ENCODE data around the gene ALDH1A1.

ALDH1A1 gene

GRCh38 chr9:72923077-72923476, 29.8 kb downstream of the ALDH1A1 start:
- DNase-seq (ENCODE audit: low spot score), result no peak
- no peaks in the 10 kb centered on the region for H3K27me3 ChIP-seq (ENCODE audit: insufficient read depth, poor library complexity, severe bottlenecking)
- no peaks in the 10 kb centered on the region for H3K36me3 ChIP-seq (ENCODE audit: low read depth)
- ATAC-seq (ENCODE audit: low read depth), result no peak
- no peaks in the 10 kb centered on the region for H3K9me3 ChIP-seq (ENCODE audit: severe bottlenecking)
- peaks cover 9% of the 10 kb centered on the region for H3K4me1 ChIP-seq (ENCODE audit: insufficient read depth, poor library complexity, severe bottlenecking)
- TF ChIP-seq, protein P1, sequence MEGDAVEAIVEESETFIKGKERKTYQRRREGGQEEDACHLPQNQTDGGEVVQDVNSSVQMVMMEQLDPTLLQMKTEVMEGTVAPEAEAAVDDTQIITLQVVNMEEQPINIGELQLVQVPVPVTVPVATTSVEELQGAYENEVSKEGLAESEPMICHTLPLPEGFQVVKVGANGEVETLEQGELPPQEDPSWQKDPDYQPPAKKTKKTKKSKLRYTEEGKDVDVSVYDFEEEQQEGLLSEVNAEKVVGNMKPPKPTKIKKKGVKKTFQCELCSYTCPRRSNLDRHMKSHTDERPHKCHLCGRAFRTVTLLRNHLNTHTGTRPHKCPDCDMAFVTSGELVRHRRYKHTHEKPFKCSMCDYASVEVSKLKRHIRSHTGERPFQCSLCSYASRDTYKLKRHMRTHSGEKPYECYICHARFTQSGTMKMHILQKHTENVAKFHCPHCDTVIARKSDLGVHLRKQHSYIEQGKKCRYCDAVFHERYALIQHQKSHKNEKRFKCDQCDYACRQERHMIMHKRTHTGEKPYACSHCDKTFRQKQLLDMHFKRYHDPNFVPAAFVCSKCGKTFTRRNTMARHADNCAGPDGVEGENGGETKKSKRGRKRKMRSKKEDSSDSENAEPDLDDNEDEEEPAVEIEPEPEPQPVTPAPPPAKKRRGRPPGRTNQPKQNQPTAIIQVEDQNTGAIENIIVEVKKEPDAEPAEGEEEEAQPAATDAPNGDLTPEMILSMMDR (IDR thresholded peaks at IDR 0.05; ENCODE audit: poor library complexity, severe bottlenecking), result no peak
- no peak overlapping the region for H3K27ac ChIP-seq (ENCODE audit: poor library complexity, severe bottlenecking)
- H3K4me3 ChIP-seq (ENCODE audit: severe bottlenecking), result no peak overlapping the region

DNA sequence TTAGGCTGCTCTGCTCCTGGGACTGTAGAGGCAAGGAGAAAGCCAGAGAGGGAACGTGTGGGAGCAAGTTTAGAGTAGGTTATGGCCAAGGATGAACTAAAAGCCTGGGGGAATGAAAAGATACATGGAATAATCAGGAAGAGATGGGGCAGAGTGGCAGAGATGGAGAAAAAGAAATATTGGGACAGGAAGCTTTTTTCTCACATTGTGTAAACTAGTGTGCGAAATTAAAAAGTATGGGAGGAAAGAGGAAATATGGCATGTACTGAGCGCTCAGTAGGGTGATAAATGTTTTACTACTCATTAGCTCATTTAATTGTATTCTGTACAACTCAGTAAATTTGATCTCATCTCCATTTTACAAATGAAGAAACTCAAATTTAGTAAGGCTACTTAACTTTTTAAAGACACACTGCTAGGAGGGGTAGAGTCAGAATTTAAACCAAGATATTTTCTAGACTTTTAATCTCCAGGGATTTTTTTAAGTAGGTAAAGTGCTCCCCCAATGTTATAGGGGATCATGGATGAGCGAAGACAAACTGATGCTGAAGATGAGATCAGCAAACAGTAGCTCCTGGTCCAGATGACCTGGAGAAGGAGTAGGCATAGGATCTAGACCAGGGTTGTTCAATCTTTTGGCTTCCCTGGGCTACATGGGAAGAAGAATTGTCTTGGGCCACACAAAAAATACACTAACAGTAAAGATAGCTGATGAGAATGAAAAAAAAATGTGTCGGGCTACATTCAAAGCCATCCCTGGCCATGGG, 30.8 kb downstream of the ALDH1A1 start:
- H3K4me1 ChIP-seq (ENCODE audit: insufficient read depth, poor library complexity, severe bottlenecking), result peaks cover 9% of the 10 kb centered on the region
- no peaks in the 10 kb centered on the region for H3K36me3 ChIP-seq (ENCODE audit: low read depth)
- H3K27ac ChIP-seq (ENCODE audit: poor library complexity, severe bottlenecking), result no peak overlapping the region
- no peaks in the 10 kb centered on the region for H3K9me3 ChIP-seq (ENCODE audit: severe bottlenecking)
- TF ChIP-seq, protein P1 (IDR thresholded peaks at IDR 0.05; ENCODE audit: poor library complexity, severe bottlenecking), result no peak
- no peaks in the 10 kb centered on the region for H3K27me3 ChIP-seq (ENCODE audit: insufficient read depth, poor library complexity, severe bottlenecking)
- no peak for DNase-seq (ENCODE audit: low spot score)
- ATAC-seq (ENCODE audit: low read depth), result no peak
- no peak overlapping the region for H3K4me3 ChIP-seq (ENCODE audit: severe bottlenecking)

DNA sequence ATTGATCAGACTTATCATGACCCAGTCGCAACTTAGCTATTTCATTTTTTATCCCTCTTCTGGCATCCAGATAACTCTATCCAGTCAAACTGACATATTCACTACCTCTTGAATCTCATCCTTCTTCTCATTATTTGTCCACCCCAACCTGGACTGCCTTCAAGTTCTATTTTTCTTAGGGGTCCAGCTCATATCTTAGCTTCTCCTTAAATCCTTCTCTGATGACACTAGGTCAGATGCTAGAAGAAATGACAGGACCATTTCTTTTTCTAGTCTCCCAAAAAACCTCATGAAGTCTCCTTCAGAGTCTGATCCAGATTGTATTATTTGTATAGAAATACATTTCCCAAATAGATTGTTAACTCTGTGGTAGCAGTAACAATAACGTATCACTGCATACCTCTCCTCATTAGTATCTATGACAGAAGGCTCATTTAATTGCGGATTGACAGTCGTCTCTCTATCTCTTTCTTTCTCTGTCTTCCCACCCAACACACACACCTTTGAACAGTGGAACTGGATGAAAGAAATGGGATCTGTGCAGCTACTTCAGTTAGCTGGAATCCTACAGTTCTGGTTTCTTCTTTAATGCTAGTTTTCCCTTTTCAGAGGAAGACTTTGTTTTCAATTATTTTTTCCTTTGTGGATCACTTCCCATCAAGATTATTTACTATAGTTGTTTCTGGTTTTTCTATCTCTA, 33.5 kb downstream of the ALDH1A1 start:
- H3K4me1 ChIP-seq (ENCODE audit: insufficient read depth, poor library complexity, severe bottlenecking), result no peaks in the 10 kb centered on the region
- no peaks in the 10 kb centered on the region for H3K27me3 ChIP-seq (ENCODE audit: insufficient read depth, poor library complexity, severe bottlenecking)
- H3K36me3 ChIP-seq (ENCODE audit: low read depth), result no peaks in the 10 kb centered on the region
- TF ChIP-seq, protein P1 (IDR thresholded peaks at IDR 0.05; ENCODE audit: poor library complexity, severe bottlenecking), result no peak
- no peak overlapping the region for H3K4me3 ChIP-seq (ENCODE audit: severe bottlenecking)
- no peak for ATAC-seq (ENCODE audit: low read depth)
- no peak for DNase-seq (ENCODE audit: low spot score)
- no peaks in the 10 kb centered on the region for H3K9me3 ChIP-seq (ENCODE audit: severe bottlenecking)
- no peak overlapping the region for H3K27ac ChIP-seq (ENCODE audit: poor library complexity, severe bottlenecking)

- no peaks in the 10 kb centered on the region for H3K27me3 ChIP-seq (ENCODE audit: insufficient read depth, poor library complexity, severe bottlenecking)
- no peaks in the 10 kb centered on the region for H3K36me3 ChIP-seq (ENCODE audit: low read depth)
- no peak for ATAC-seq (ENCODE audit: low read depth)
- TF ChIP-seq, protein P1 (IDR thresholded peaks at IDR 0.05; ENCODE audit: poor library complexity, severe bottlenecking), result no peak
- no peaks in the 10 kb centered on the region for H3K4me1 ChIP-seq (ENCODE audit: insufficient read depth, poor library complexity, severe bottlenecking)
- no peaks in the 10 kb centered on the region for H3K9me3 ChIP-seq (ENCODE audit: severe bottlenecking)
- no peak overlapping the region for H3K27ac ChIP-seq (ENCODE audit: poor library complexity, severe bottlenecking)
- no peak for DNase-seq (ENCODE audit: low spot score)
- no peak overlapping the region for H3K4me3 ChIP-seq (ENCODE audit: severe bottlenecking)
These were observed 34.9 kb downstream of the ALDH1A1 start for GRCh38 chr9:72917892-72918509.

Data from RWPE2 (cell line).